Activated CD8-positive, alpha-beta memory T cell treated with anti-CD3 and anti-CD28 coated beads, Interleukin-2, amount 50 U/mL, for 48 hours (primary cell): Measurements from ENCODE around the gene UBASH3B.

ENCODE experiments used
- DNase-seq: peaks from one replicate; pipeline ENCODE4 v3.0.0-alpha.2; 2020

The UBASH3B gene

GRCh38 chr11:122737951-122738693 lies 82.6 kb downstream of the UBASH3B start:
- no peak for DNase-seq

DNA sequence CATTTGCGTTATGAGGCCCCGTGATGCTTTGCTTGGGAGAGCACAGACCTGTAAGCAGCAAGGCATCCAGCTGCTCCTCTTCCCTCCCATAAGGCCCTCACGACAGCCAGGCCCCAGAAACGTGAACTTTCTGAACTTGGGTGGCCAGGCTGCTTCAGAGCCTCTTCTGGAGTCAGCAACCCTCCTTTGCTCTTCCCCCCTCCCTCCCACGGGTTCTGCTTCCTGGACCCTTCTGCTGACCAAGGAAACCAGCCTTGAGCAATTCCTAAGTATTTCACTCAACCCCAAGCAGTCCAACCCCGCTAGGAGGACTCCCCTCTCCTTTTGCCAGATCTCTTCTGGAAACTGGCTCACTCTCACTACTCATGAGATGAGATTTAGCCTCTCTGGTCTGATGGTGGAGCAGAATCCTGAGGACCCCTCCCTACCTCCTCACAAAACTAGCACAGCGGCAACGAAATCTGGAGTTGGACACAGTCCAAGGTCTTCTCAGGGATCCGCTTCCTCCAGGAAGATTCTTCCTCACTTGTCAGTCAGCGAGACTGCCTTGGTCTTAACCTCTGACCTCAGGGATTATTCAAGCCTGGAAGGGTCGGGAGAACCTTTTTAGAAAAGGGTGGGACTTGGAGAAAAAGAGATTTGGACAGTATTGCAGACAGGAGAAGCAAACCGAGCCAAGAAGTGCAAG lies 86.2 kb downstream of the UBASH3B start:
- no peak for DNase-seq

DNA sequence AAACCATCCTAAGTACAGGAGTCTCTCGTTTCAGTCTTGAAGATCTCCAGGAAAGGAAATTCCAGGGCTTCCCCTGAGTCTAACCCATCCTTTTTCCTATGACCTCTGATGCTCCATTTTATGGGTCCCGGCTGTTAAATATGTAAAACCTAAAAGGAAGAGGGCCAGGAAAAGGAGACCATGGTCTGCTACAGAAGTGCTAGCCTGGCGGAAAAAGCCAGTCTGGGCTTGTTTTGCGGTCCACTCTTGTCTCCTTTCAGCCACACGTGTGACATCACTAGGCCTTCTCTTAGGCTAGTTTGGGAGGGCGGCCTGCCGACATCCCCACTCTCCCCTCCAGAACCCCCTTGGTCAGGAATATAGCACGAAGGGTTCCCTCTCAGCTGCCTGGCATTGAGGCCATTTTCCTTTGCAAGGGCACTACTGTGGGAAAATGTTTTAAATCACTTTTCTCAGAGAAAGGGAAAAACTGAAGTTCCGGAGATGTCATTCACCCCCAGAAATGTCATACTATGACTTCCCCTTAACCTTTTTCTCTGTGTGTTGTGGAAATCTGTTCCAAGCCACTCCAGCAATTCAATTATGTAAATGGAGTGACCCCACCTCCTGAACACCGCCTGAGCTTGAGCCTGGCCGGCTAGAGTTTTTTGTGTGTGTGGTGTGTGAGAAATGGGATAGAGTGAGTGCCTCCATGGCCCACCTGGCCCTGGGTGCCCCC lies 86.9 kb downstream of the UBASH3B start:
- DNase-seq = no peak

DNA sequence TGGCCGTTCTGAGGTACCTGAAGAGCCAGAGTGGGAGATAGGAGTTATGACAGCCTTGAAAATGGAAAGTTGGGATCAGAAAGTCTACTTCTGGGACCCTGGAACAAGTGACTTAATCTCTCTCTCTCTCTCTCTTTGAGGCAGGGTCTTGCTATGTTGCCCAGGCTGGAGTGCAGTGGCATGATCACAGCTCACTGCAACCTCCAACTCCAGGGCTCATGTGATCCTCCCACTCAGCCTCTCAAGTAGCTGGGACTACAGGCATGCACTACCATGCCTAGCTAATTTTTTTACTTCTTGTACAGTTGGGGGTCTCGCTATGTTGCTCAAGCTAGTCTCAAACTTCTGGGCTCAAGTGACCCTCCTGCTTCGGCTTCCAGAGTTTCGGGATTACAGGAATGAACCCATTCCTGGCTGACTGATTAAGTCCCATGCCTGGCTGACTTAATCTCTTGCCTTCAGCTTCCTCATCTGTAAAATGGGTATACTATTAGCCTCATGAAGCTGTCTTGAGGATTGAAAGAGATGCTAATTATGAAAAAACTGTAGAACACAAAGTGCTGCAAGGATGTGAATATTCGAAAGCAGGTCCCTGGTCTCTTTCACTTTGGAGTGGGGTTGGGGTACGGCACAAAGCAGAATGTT lies 87.7 kb downstream of the UBASH3B start:
- no peak for DNase-seq

- DNase-seq = peak; percentile 85
These were observed 88.4 kb downstream of the UBASH3B start for GRCh38 chr11:122743949-122744348.

DNA sequence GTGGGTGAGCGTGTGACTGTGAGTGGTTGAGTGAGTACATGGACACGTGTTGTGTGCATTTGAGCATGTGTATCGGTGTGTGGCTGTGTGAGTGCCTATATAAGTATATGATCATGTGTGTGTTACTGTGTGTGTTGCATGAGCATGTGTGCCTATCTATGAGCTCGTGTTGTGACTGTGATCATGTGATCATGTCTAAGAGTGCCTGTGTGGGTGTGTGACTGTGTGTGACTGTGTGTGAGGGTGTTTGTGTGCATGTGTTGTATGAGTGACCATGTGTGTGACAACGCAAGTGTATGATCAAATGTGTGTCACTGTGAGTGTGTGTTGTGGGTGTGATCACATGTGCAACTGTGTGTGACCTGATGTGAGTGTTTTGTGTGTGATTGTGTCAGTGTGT lies 88.8 kb downstream of the UBASH3B start:
- no peak for DNase-seq

- no peak for DNase-seq
These were observed 89.6 kb downstream of the UBASH3B start for GRCh38 chr11:122745111-122745510.

- DNase-seq = no peak
These were observed 90.5 kb downstream of the UBASH3B start for GRCh38 chr11:122746050-122746478.

DNA sequence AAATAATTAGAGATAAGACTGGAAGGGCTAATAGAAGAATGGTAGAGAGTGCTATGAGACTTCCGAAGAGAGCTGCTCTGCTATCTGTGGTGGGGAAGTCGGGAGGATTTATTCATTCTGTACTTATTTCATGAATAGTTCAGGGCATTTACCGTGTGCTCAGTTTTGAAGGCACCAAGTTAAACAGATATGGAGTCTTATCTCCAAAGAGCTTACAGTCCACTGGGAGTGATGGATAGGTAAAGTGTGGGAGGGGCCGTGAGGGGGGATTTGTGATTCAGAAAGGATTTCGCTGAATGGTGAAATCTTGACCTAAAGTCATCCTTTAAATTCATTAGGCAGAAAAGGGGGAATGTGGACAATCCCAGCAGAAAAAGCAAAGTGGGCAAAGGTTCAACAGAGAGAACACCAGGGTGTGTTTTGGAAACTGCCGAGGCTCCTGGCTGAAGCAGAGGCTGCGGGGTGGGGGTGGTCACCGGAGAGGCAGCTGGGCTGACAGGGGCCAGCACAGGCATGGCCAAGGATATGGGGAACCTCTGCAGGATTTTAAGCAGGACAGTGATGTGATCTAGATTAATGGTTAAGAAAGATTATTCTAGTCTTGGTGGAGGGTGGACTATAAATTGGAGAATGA lies 91.2 kb downstream of the UBASH3B start:
- DNase-seq = no peak

DNA sequence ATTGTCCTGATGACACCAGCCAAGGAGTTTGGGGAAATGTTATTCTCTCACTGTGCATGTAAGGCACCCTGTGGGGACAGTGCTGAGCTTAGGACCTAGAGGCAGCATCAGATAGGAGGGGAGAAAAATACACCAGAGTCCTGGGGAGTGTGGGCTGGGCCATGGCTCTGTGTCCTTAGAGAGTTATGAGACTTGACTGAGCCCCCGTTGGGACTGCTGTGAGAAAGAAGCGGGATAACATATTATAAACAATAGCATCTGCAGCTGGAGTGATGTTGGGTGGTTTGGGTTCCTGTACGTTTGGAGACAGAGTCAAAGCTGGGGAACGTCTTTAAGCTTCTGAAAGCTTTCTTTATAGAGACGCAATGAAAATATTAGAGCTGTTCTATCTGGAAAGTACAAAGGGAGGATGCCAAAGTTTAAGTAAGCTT lies 91.8 kb downstream of the UBASH3B start:
- no peak for DNase-seq

DNA sequence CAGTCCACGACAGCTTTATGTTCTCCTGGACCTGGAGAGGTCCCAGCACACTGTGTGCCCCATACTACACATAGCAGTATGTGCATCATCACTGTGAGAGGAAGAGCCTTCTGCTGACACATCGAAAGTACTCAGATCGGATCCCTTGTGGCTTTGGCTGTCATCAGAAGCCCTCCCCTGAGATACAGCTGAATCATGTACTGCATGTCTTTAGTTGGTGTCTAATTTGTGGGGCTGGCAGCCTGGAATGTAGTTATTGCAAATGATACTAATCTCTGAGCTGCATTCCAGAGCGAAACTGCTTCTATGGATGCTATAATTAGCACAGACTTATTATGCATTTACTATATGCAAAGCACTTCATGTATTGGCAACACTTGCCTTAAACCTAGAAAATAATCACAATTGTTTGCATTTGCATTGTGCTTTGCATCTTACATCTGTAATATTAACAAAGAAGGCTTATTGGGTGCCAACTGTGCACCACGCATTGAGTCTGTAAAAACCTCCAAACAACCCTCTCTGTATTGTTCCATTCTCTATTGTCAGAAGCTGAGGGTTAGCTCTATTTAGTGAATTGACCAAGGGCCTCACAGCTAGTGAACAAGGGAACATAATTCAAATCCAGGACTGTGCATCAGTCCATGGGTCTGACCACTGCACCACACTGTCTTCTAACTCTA lies 93.6 kb downstream of the UBASH3B start:
- no peak for DNase-seq

GRCh38 chr11:122750049-122750448 lies 94.5 kb downstream of the UBASH3B start:
- DNase-seq = no peak

- DNase-seq = no peak
These were observed 96.0 kb downstream of the UBASH3B start for GRCh38 chr11:122751292-122752070.

DNA sequence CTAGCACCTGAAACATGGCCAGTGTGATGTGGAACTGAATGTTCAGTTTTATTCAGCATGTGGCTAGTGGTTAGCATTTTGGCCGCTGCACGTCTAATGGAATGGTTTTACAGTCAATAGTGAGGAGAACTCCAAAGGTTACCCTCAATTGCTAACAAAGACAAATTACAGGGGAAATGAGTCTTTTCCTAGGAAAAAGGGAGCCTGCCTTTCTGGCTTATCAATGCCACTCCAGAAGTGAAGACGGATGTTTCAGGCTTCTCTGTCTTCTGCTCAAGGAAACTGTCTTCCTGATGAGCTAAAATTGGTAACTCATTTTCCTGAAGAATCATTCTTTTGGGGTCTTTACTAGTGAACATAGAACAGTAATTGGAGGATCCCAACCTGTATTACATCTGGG lies 98.5 kb downstream of the UBASH3B start:
- DNase-seq = no peak

DNA sequence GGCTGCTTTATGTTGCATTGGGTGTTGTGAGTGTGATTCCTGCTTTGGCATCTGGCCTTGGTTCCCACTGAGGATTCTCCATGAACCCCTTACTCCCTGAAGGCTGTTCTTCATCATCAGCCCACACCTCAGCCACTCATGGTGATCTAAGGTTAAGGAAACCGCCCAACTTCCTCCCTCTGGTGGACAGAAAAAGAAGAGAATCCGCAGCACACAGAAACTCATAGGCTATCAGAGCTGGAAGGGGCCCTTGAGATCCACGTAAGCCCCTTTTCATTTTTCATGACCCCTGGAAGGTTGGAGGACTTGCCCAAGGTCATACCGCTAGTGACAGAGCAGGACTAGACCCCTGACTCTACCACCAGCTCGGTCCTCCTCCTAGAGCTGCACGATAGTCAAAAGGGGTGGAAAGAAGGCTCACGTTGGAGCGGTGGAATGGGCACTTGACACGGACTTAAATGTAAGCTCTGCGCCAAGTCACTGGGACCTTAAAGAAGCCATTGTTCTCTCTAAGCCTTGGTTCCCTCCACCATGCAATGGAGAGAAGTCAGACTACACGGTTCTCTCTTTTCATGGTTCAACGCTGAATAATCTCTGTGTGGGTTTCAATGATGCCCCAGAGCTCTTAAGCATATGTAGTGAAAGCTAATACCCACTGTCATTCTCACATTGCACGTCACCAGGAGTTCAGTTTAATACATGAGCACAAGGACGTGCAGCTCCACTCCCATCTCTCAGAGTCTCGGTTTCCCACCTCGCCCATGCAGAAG lies 99.2 kb downstream of the UBASH3B start:
- no peak for DNase-seq

GRCh38 chr11:122755409-122755808 lies 99.9 kb downstream of the UBASH3B start:
- DNase-seq = no peak

DNA sequence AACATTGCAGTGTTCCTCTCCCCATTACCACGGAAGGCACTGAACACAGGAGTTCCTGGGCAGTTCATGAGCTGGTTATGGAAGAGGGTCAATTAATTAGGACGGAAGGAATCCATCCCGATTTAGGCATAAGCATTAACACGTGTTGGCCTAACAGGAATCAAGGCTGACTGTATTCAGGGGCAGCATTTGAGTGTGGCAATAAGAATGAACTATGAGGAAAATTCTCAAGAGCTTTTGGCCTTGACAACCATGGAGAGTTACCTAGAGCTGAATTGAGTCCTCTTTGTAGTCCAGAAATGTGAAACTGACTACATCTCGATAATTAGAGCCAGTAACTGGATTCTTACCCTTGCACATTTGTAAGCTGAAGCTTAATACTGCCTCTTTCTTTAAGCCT lies 100.4 kb downstream of the UBASH3B start:
- DNase-seq = no peak

DNA sequence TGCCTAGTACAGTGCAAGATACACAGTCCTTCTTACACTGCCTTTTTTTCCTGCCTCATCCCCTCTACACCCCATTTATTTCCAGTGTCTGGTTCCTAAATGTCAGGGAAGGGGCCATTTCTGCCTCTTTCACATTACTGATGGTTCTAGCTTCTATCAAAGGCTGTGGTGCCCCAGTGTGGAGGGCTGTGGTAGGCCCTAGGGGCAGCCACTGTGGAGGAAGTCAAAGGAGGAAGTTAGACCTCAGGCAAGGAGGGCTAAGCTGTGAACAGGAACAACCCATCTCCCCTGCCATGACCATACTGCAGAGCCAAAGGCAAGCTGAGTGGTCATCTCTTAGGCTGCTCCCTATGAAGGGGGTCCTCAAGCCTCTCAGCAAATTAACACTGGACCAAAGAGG lies 100.9 kb downstream of the UBASH3B start:
- no peak for DNase-seq

DNA sequence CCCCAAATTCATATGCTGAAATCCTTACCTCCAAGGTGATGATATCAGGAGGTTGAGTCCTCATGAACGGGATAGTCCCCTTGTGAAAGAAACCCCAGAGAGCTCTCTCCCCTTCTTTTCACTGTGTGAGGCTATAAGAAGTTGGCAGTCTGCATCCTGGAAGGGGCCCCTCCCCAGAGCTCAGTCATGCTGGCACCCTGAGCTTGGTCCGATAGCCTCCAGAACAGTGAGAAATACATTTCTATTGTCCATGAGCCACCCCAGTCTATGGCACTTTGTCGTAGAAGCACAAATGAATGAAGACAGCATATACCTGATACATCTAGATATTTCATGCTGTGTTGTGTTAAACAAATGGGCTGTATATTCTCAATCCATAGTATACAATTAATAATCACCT lies 101.7 kb downstream of the UBASH3B start:
- DNase-seq = no peak

GRCh38 chr11:122758339-122758738 lies 102.8 kb downstream of the UBASH3B start:
- no peak for DNase-seq

GRCh38 chr11:122758974-122759373 lies 103.5 kb downstream of the UBASH3B start:
- no peak for DNase-seq
